ENCODE results near the gene NT5C2.

Gene NT5C2

DNA sequence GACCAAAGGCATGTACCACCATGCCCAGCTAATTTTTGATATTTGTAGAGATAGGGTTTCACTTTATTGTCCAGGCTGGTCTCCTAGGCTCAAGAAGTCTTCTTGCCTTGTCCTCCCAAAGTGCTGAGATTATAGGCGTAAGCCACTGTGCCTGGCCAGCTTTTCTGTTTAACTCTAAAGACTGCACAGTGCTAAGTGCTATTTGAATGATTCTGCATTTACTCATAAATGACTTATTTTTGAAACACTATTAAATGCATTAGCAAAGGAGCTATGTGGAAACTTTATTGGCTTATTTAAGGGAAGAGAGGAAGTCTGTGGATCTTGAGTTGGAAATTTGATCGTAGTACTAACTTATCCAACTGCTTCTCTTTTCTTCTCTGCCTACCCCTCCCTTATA lies 89.1 kb downstream of the NT5C2 start:
- DNase-seq (ENCODE audit: low spot score) = no peak
- in situ Hi-C loops (cut with MboI; ENCODE audit: low pct_unique_long_range_greater_than_20kb, low sequenced_read_pairs, unreplicated experiment) = no loop called here
- TF ChIP-seq, protein P1, sequence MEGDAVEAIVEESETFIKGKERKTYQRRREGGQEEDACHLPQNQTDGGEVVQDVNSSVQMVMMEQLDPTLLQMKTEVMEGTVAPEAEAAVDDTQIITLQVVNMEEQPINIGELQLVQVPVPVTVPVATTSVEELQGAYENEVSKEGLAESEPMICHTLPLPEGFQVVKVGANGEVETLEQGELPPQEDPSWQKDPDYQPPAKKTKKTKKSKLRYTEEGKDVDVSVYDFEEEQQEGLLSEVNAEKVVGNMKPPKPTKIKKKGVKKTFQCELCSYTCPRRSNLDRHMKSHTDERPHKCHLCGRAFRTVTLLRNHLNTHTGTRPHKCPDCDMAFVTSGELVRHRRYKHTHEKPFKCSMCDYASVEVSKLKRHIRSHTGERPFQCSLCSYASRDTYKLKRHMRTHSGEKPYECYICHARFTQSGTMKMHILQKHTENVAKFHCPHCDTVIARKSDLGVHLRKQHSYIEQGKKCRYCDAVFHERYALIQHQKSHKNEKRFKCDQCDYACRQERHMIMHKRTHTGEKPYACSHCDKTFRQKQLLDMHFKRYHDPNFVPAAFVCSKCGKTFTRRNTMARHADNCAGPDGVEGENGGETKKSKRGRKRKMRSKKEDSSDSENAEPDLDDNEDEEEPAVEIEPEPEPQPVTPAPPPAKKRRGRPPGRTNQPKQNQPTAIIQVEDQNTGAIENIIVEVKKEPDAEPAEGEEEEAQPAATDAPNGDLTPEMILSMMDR (IDR thresholded peaks at IDR 0.05; ENCODE audit: extremely low read depth, insufficient read depth, missing control alignments) = no peak

DNA sequence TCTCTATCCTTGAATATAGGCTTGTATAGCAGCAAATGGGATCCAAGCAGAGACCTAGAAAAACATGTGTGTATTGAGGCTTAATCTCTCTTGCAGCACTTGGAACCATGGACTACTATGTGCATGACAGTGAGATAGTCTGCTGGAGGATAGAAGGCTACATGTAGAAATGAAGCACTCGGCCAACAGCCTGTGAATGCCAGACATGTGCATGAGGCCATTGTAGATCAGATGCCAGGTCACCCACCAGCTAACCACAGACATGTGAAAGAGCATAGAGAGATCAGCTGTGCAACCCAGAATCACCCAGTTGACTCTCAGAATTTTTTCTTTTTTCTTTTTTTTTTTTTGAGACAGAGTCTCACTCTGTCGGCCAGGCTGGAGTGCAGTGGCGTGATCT lies 90.9 kb downstream of the NT5C2 start:
- in situ Hi-C loops (cut with MboI; ENCODE audit: low pct_unique_long_range_greater_than_20kb, low sequenced_read_pairs, unreplicated experiment) = no loop called here
- TF ChIP-seq, protein P1 (IDR thresholded peaks at IDR 0.05; ENCODE audit: extremely low read depth, insufficient read depth, missing control alignments) = no peak

GRCh38 chr10:103100620-103101019 lies 92.5 kb downstream of the NT5C2 start:
- in situ Hi-C loops (cut with MboI; ENCODE audit: low pct_unique_long_range_greater_than_20kb, low sequenced_read_pairs, unreplicated experiment) = no loop called here
- no peak for DNase-seq (ENCODE audit: low spot score)
- TF ChIP-seq, protein P1 (IDR thresholded peaks at IDR 0.05; ENCODE audit: extremely low read depth, insufficient read depth, missing control alignments) = no peak

More for the DNA sequence above, 90.9 kb downstream of the NT5C2 start:
- no peak for DNase-seq (ENCODE audit: low spot score)

DNA sequence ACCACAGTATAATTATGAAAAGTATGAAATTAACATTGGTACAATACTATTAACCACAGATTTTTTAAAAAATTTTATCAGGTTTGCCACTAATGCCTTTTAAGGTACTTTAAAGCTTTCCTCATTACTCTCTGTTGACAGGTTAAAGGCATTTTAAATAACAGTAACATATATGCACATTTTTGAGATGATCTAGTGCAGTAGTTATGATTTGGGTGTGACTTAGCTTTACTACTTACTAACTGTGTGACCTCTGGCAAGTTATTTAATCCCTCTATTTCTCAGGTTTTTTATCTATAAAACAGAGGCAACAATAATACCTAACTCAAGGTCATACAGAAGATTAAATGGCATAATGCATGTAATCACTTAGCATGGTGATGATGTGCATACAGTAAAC lies 94.8 kb downstream of the NT5C2 start:
- TF ChIP-seq, protein P1 (IDR thresholded peaks at IDR 0.05; ENCODE audit: extremely low read depth, insufficient read depth, missing control alignments) = no peak
- no peak for DNase-seq (ENCODE audit: low spot score)
- in situ Hi-C loops (cut with MboI; ENCODE audit: low pct_unique_long_range_greater_than_20kb, low sequenced_read_pairs, unreplicated experiment) = no loop called here

DNA sequence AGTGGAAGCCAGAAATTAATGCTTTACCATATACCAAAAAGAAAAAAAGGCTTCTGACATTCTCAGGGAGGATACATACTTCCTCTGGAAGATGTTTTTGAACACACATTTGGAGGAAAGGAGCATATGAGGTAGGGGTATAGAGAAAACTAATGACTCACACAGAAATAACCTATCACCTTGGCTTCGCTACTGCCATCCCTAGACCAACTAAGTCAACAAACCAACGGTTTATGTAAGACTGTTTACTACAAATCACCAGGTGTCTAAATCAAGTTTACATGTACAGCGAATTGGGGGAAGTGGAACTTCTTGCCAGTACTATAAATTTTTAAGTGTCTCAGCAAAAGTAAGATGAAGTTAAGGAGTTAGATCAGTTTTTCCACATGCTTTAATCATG lies 96.9 kb downstream of the NT5C2 start:
- DNase-seq (ENCODE audit: low spot score) = no peak
- TF ChIP-seq, protein P1 (IDR thresholded peaks at IDR 0.05; ENCODE audit: extremely low read depth, insufficient read depth, missing control alignments) = no peak
- in situ Hi-C loops (cut with MboI; ENCODE audit: low pct_unique_long_range_greater_than_20kb, low sequenced_read_pairs, unreplicated experiment) = no loop called here

GRCh38 chr10:103095005-103095404 lies 98.1 kb downstream of the NT5C2 start:
- TF ChIP-seq, protein P1 (IDR thresholded peaks at IDR 0.05; ENCODE audit: extremely low read depth, insufficient read depth, missing control alignments) = no peak
- in situ Hi-C loops (cut with MboI; ENCODE audit: low pct_unique_long_range_greater_than_20kb, low sequenced_read_pairs, unreplicated experiment) = no loop called here
- no peak for DNase-seq (ENCODE audit: low spot score)

- DNase-seq (ENCODE audit: low spot score) = no peak
- in situ Hi-C loops (cut with MboI; ENCODE audit: low pct_unique_long_range_greater_than_20kb, low sequenced_read_pairs, unreplicated experiment) = no loop called here
- TF ChIP-seq, protein P1 (IDR thresholded peaks at IDR 0.05; ENCODE audit: extremely low read depth, insufficient read depth, missing control alignments) = no peak
Measured at GRCh38 chr10:103090911-103091310, 102.2 kb downstream of the NT5C2 start.

Measured in GM13977 (cell line).